GM19043 (cell line): Measurements from ENCODE around the gene ADCK1.
"Not testable (repeated sequence)": the region's sequence is repeated elsewhere in the genome, so short reads cannot be mapped to it uniquely, and the experiment has no call there.

Source experiments
- ATAC-seq: cut with Tn5 transposase; IDR thresholded peaks from one replicate; pipeline ENCODE4 v1.9.1; 2021; ENCODE audit warnings: low read depth; ENCODE audit not compliant: unreplicated experiment

The ADCK1 gene

GRCh38 chr14:77799863-77800730 is at the start of gene ADCK1:
Gene ADCK1 (plus strand): TSS chr14:77800109. CDS start chr14:77818979, 18,870 bp downstream.
- ATAC-seq = peak; percentile 92

- no peak for ATAC-seq
Observed at GRCh38 chr14:77752266-77752665, 47.6 kb upstream of the ADCK1 start.

DNA sequence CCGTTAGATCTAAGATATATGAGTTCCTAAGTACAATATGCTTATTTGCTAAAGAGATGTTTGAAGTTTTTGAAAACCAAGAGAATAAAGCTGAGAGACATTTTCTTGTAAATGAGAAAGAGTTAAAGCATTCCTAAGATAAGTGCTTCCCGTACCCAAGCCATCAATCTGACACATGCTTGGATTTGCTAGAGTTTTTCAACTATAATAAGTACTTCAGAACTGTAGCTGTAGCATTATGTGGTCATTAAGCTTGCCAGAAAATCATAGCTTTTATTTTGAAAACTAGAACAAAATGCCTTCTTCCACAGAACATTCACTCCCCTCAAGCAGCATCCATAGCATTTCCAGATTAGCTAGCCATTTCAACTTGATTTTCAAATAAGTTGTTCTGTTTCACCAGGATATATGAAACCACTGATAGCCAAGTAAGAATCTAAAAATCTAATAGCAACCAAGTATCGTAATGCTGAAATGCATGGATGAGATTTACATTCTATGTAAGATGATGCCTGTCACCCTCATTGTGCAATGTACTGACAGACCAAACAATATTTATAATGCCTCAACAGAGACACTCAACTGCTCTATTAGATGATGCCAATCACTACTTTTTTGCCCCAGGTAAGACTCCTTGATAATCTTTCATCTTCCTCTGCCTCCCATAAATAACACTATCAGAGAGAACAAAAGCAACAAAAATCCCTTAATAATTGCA is 47.0 kb upstream of the ADCK1 start:
- ATAC-seq = no peak

DNA sequence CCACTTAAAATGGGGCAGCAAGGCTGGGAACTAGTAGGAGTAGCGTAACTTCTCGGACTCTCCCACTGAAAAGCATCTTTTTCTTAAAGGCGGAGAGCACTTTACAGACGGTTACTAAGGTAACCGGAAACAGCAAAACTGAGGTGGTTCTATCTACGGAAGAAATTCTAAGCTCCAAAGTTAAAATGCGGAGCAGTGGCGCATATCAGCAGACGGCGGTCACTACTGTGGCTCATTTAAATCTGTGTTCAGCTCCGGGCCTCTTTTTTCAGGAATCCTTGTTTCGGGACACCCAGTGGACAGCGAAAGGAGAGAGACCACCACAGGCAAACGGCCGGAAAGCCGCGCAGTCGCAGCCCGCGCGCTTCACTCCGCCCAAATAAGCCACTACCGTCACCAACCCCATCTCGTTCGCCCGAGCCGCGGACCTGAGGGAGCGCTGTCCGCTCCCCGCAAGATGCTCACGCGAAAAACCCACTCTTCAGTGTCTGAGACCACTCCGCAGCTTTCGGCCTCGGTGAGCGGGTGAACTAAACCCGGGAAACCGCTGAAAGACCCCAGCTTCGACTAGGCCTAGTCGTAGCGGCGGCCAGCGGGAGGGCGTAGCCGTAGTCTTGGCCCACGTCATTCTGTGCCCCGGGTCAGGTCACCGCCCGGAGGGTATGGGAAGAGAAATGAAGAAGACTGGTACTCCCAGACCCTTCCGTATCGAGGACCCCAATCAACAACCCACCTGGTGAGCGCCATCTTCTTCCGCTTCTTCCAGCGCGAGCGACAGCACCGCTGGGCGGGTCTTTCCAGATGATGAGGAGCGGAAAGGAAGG is 39.3 kb upstream of the ADCK1 start, which contains the start of gene SNW1:
Gene SNW1 (minus strand): TSS at position 776 of the 824 bp plus-strand sequence. CDS start 29 bp downstream, at position 747.
- peak; percentile 87 for ATAC-seq

DNA sequence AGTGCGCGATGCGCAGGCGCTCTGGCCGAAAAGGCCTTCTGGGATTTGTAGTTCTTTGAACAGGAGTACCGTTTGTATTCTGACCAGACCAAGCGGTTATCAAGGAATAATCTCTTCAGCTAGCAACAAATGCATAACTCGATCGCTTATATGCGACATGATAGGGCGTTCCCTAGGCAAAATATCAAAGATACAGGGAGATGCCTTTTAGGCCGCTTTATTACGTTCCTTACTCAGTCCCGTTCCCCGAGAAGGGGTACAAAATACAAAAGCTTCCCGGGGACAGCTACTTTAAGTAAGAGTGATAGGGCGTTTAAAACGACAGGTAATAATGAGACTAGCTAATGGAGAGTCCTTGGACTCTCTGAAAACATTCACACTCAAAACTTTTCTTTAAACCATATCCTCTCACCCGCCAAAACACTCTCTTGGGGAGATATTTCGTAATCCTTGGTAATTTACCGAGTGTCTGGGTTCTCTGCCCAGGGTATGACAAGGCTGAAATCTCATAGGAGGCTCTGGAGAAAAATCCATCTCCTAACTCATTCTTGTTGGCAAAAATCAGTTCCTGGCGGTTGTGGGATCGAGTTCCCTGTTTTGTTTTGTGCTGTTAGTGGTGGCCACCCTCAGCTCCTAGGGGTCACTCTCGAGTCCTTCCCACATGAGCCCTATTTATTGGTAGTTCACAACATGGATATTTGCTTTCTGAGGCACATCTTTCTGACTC is 38.5 kb upstream of the ADCK1 start:
- peak; percentile 18 for ATAC-seq

GRCh38 chr14:77763316-77763715 is 36.6 kb upstream of the ADCK1 start:
- no peak for ATAC-seq

- ATAC-seq = no peak
Observed at GRCh38 chr14:77763978-77764377, 35.9 kb upstream of the ADCK1 start.

GRCh38 chr14:77768442-77769069 is 31.4 kb upstream of the ADCK1 start:
- ATAC-seq = not testable (repeated sequence)

DNA sequence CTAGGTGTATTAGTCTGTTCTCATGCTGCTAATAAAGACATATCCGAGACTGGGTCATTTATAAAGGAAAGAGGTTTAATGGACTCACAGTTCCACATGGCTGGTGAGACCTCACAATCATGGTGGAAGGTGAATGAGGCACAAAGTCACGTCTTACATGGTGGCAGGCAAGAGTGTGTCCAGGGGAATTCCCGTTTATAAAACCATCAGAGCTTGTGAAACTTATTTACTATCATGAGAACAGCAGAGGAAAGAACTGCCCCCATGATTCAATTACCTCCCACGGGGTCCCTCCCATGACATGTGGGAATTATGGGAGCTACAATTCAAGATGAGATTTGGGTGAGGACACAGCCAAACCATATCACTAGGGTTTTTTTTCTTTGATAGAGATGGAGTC is 25.9 kb upstream of the ADCK1 start:
- not testable (repeated sequence) for ATAC-seq

DNA sequence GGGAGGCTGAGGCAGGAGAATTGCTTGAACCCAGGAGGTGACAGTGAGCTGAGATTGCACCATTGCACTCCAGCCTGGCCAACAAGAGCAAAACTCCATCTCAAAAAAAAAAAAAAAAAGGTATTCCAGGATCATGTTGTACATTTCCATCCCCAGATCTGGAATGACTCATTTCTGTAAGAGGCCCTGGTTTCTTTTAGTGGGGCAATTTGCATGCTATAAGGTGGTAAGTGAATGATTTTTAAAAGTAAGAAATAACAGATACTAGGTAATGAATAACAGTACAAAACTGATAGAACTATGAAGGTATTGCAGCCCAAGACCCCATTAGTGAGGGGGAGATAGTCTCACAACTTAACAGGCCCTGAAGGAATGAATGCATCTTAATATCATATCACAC is 17.7 kb upstream of the ADCK1 start:
- no peak for ATAC-seq

GRCh38 chr14:77786148-77786547 is 13.8 kb upstream of the ADCK1 start:
- ATAC-seq = no peak

- no peak for ATAC-seq
Observed at GRCh38 chr14:77790566-77791224, 9.2 kb upstream of the ADCK1 start.

DNA sequence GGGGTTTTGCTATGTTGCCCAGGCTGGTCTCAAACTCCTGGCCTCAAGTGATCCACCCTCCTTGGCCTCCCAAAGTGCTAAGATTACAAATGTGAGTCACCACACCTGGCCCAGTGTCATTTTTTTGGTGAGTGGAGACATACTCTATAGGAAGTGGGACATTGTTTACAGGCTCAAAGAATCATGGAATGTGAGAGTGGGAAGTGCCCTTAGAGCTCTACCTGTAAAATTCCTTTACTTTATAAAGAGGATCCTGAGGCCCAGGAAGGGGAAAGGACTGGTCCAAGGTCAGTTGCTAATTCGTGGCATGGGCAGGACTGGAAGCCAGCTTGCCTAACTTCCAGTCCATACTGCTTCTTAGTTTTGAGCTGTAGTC is 8.7 kb upstream of the ADCK1 start:
- ATAC-seq = no peak

GRCh38 chr14:77793255-77793654 is 6.7 kb upstream of the ADCK1 start:
- not testable (repeated sequence) for ATAC-seq

- ATAC-seq = no peak
Observed at GRCh38 chr14:77794357-77794756, 5.6 kb upstream of the ADCK1 start.

GRCh38 chr14:77799456-77799855 is 453 bp upstream of the ADCK1 start:
- ATAC-seq = not testable (repeated sequence)

GRCh38 chr14:77800814-77801213 is 905 bp downstream of the ADCK1 start:
- no peak for ATAC-seq

GRCh38 chr14:77804592-77804991 is 4.7 kb downstream of the ADCK1 start:
- ATAC-seq = no peak

DNA sequence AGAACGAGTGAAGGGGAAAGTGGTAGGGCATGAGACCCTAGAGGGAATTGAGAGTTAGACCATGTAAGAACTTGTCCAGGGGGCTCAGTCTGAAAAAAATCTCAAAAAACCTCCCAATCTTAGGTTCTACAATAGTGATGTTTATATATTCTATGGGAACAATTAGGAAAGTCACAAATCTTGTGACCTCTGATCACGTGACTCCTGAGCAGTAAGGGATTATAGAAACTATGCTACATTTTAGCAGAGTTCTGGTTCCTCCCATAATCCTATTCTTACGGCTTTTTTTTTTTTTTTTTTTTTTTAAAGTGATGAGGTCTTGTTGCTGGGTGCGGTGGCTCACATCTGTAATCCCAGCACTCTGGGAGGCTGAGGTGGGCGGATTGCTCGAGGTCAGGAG is 5.8 kb downstream of the ADCK1 start:
- no peak for ATAC-seq
